H9 (cell line): ENCODE measurements around the gene ANK2. TPM values are rescaled to one million over a fixed set of nuclear protein-coding genes. Genes with fewer than 3 reads are reported as not detected.

Experiments
- DNase-seq: peaks from one replicate; pipeline ENCODE4 v3.0.0-alpha.2; 2017
- H2AFZ ChIP-seq: one replicate; pipeline ENCODE4 v1.6.1; 2013; ENCODE audit warnings: mild to moderate bottlenecking, low read length, control low read depth, moderate library complexity
- H2AK5ac ChIP-seq: 2 replicates; pipeline ENCODE4 v1.6.1; 2013; ENCODE audit warnings: low read length, control low read depth, mixed read lengths; ENCODE audit not compliant: insufficient read length
- H2BK120ac ChIP-seq: one replicate; pipeline ENCODE4 v1.6.1; 2013; ENCODE audit warnings: low read depth, mild to moderate bottlenecking, low read length, control low read depth, inconsistent platforms; ENCODE audit not compliant: poor library complexity, severe bottlenecking
- H2BK12ac ChIP-seq: 2 replicates; pipeline ENCODE4 v1.6.1; 2013; ENCODE audit warnings: low read length, control low read depth, mixed read lengths, low read depth; ENCODE audit not compliant: insufficient read length
- H2BK15ac ChIP-seq: 2 replicates; pipeline ENCODE4 v1.6.1; 2013; ENCODE audit warnings: low read depth, low read length, control low read depth
- H2BK20ac ChIP-seq: one replicate; pipeline ENCODE4 v1.6.1; 2013; ENCODE audit warnings: low read depth, mild to moderate bottlenecking, low read length, control low read depth, inconsistent platforms; ENCODE audit not compliant: poor library complexity, severe bottlenecking
- H2BK5ac ChIP-seq: 2 replicates; pipeline ENCODE4 v1.6.1; 2013; ENCODE audit warnings: low read length, control low read depth, mixed read lengths; ENCODE audit not compliant: insufficient read length
- H3K14ac ChIP-seq: 2 replicates; pipeline ENCODE4 v1.6.1; 2013; ENCODE audit warnings: low read length, control low read depth; ENCODE audit not compliant: insufficient read depth
- H3K18ac ChIP-seq: 2 replicates; pipeline ENCODE4 v1.6.1; 2013; ENCODE audit warnings: low read depth, mild to moderate bottlenecking, mixed read lengths, low read length, control low read depth; ENCODE audit not compliant: insufficient read length
- H3K23ac ChIP-seq: 2 replicates; pipeline ENCODE4 v1.6.1; 2013; ENCODE audit warnings: low read length, control low read depth, mixed read lengths, low read depth; ENCODE audit not compliant: insufficient read length
- H3K23me2 ChIP-seq: 2 replicates; pipeline ENCODE4 v1.6.1; 2013; ENCODE audit warnings: low read depth, mild to moderate bottlenecking, mixed read lengths, low read length, control low read depth; ENCODE audit not compliant: insufficient read length, poor library complexity, severe bottlenecking
- H3K27ac ChIP-seq: 2 replicates; pipeline ENCODE4 v1.5.1; 2013; ENCODE audit warnings: low read length, control low read depth, mixed read lengths, low read depth; ENCODE audit not compliant: insufficient read length
- H3K27me3 ChIP-seq: 2 replicates; pipeline ENCODE4 v1.6.1; 2013; ENCODE audit warnings: low read length, control low read depth, inconsistent platforms; ENCODE audit not compliant: insufficient read depth
- H3K4ac ChIP-seq: 2 replicates; pipeline ENCODE4 v1.6.1; 2013; ENCODE audit warnings: low read depth, mild to moderate bottlenecking, control low read depth, inconsistent platforms, low read length, moderate library complexity
- H3K4me1 ChIP-seq: 2 replicates; pipeline ENCODE4 v1.6.1; 2013; ENCODE audit warnings: low read length, control low read depth, inconsistent platforms; ENCODE audit not compliant: insufficient read depth
- H3K4me2 ChIP-seq: 2 replicates; pipeline ENCODE4 v1.6.1; 2013; ENCODE audit warnings: low read length, control low read depth, mixed read lengths; ENCODE audit not compliant: insufficient read length, insufficient read depth
- H3K56ac ChIP-seq: 2 replicates; pipeline ENCODE4 v1.6.1; 2013; ENCODE audit warnings: low read depth, mild to moderate bottlenecking, mixed read lengths, low read length, control low read depth; ENCODE audit not compliant: insufficient read length
- H3K79me1 ChIP-seq: 2 replicates; pipeline ENCODE4 v1.6.1; 2013; ENCODE audit warnings: low read depth, mild to moderate bottlenecking, moderate library complexity, low read length, control low read depth, inconsistent platforms; ENCODE audit not compliant: insufficient read depth, poor library complexity, severe bottlenecking
- H3K79me2 ChIP-seq: 2 replicates; pipeline ENCODE4 v1.6.1; 2013; ENCODE audit warnings: low read length, control low read depth, inconsistent platforms; ENCODE audit not compliant: insufficient read depth
- H3K9ac ChIP-seq: 2 replicates; pipeline ENCODE4 v1.6.1; 2013; ENCODE audit warnings: low read length, control low read depth, mixed read lengths; ENCODE audit not compliant: insufficient read length; ENCODE audit errors: extremely low read depth
- H3K9me3 ChIP-seq: one replicate; pipeline ENCODE4 v1.6.1; 2013; ENCODE audit warnings: low read depth, low read length, inconsistent platforms; ENCODE audit not compliant: control insufficient read depth
- H3T11ph ChIP-seq: one replicate; pipeline ENCODE4 v1.6.1; 2013; ENCODE audit warnings: mild to moderate bottlenecking, low read length, control low read depth, inconsistent platforms
- H4K20me1 ChIP-seq: one replicate; pipeline ENCODE4 v1.6.1; 2013; ENCODE audit not compliant: control insufficient read depth, insufficient read length, insufficient read depth
- H4K5ac ChIP-seq: 2 replicates; pipeline ENCODE4 v1.6.1; 2013; ENCODE audit warnings: low read depth, mild to moderate bottlenecking, mixed read lengths, low read length, control low read depth; ENCODE audit not compliant: insufficient read length
- H4K8ac ChIP-seq: replicated peaks from 2 replicates; pipeline ENCODE4 v1.6.1; 2013; ENCODE audit warnings: low read length, control low read depth, mixed read lengths, low read depth; ENCODE audit not compliant: insufficient read length
- H4K91ac ChIP-seq: 2 replicates; pipeline ENCODE4 v1.6.1; 2013; ENCODE audit warnings: low read depth, mild to moderate bottlenecking, moderate library complexity, mixed read lengths, low read length, control low read depth; ENCODE audit not compliant: insufficient read length
- H3K27ac Mint-ChIP-seq, 3 experiments: 2 replicates in 2 of 3; 3 replicates in 1 of 3; pipeline ENCODE4 v1.8.0; 2020 to 2021; ENCODE audit warnings: mixed read lengths in 3 of 3, mild to moderate bottlenecking in 1 of 3, moderate library complexity in 1 of 3
- H3K27me3 Mint-ChIP-seq: 2 replicates; pipeline ENCODE4 v1.8.0; 2021; ENCODE audit warnings: low read depth, mild to moderate bottlenecking, moderate library complexity, mixed read lengths
- H3K36me3 Mint-ChIP-seq, 3 experiments: 2 replicates in 2 of 3; 3 replicates in 1 of 3; pipeline ENCODE4 v1.8.0; 2020 to 2021; ENCODE audit warnings: low read depth in 3 of 3, mixed read lengths in 3 of 3; ENCODE audit not compliant: insufficient read depth in 1 of 3
- H3K4me1 Mint-ChIP-seq, 2 experiments: 2 replicates each; pipeline ENCODE4 v1.8.0; 2020; ENCODE audit warnings: mixed read lengths in 2 of 2
- H3K4me3 Mint-ChIP-seq, 2 experiments: 2 replicates in 1 of 2; 3 replicates in 1 of 2; pipeline ENCODE4 v1.8.0; 2020 to 2021; ENCODE audit warnings: mild to moderate bottlenecking in 2 of 2, mixed read lengths in 2 of 2, moderate library complexity in 1 of 2
- H3K9me3 Mint-ChIP-seq, 2 experiments: 2 replicates in 1 of 2; 3 replicates in 1 of 2; pipeline ENCODE4 v1.8.0; 2020; ENCODE audit warnings: mild to moderate bottlenecking in 2 of 2, mixed read lengths in 2 of 2, moderate library complexity in 1 of 2
- WGBS: extraction: QIAGEN DNeasy Blood & Tissue Kit; methylation state at CpG from one replicate; pipeline ENCODE4 v1.1.7; 2013; ENCODE audit warnings: missing lambda C conversion rate, low lambda C conversion rate, mixed read lengths; ENCODE audit not compliant: insufficient read length; ENCODE audit errors: extremely low coverage; 5-methylcytosine and 5-hydroxymethylcytosine counted together
- total RNA-seq: library from RNA; stranded (reverse); gene quantifications from 2 replicates; pipeline ENCODE4 v1.2.1, GENCODE V29; 2021
- TF ChIP-seq, protein P1 (sequence below): fragments of 200-600 bp; sonication (generic); conservative IDR thresholded peaks from 3 replicates; pipeline ENCODE4 v1.8.0; 2021; ENCODE audit warnings: antibody characterized with exemption, mild to moderate bottlenecking

ANK2 gene
- total RNA-seq, 1 experiment from 2014 or later, result 36.8 TPM

- H4K8ac ChIP-seq, result no peak overlapping the region
- Mint-ChIP-seq H3K4me3 (no peak overlapping the region), H3K27me3 (no peaks in the 10 kb centered on the region), H3K27ac (no peak overlapping the region), H3K9me3 (no peaks in the 10 kb centered on the region), H3K36me3 (peaks cover 15 to 32% (median 17%) of the 10 kb centered on the region in 3 experiments; a peak in 6 of 7 replicates), H3K4me1 (no peaks in the 10 kb centered on the region)
- H3K27me3 ChIP-seq, result no peaks in the 10 kb centered on the region
- no peak overlapping the region for H4K91ac ChIP-seq
- TF ChIP-seq, protein P1, sequence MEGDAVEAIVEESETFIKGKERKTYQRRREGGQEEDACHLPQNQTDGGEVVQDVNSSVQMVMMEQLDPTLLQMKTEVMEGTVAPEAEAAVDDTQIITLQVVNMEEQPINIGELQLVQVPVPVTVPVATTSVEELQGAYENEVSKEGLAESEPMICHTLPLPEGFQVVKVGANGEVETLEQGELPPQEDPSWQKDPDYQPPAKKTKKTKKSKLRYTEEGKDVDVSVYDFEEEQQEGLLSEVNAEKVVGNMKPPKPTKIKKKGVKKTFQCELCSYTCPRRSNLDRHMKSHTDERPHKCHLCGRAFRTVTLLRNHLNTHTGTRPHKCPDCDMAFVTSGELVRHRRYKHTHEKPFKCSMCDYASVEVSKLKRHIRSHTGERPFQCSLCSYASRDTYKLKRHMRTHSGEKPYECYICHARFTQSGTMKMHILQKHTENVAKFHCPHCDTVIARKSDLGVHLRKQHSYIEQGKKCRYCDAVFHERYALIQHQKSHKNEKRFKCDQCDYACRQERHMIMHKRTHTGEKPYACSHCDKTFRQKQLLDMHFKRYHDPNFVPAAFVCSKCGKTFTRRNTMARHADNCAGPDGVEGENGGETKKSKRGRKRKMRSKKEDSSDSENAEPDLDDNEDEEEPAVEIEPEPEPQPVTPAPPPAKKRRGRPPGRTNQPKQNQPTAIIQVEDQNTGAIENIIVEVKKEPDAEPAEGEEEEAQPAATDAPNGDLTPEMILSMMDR, result no peak
- no peak overlapping the region for H3K4me2 ChIP-seq
- H3T11ph ChIP-seq, result no peak overlapping the region
- H4K5ac ChIP-seq, result no peak overlapping the region
- no peak overlapping the region for H3K18ac ChIP-seq
- no peak overlapping the region for H3K27ac ChIP-seq
- no peak overlapping the region for H3K4ac ChIP-seq
- no peaks in the 10 kb centered on the region for H3K23me2 ChIP-seq
- no CpG with 5 or more reads among the region's 2 CpGs for WGBS
- no peaks in the 10 kb centered on the region for H3K79me1 ChIP-seq
- no peak overlapping the region for H2AFZ ChIP-seq
- no peak overlapping the region for H2BK12ac ChIP-seq
- no peak overlapping the region for H3K14ac ChIP-seq
- no peaks in the 10 kb centered on the region for H4K20me1 ChIP-seq
- H3K9me3 ChIP-seq, result no peaks in the 10 kb centered on the region
- H3K9ac ChIP-seq, result no peak overlapping the region
- H3K4me1 ChIP-seq, result no peaks in the 10 kb centered on the region
- no peak overlapping the region for H2BK15ac ChIP-seq
- no peak overlapping the region for H3K56ac ChIP-seq
- no peaks in the 10 kb centered on the region for H3K79me2 ChIP-seq
- H2BK20ac ChIP-seq, result no peak overlapping the region
- no peak overlapping the region for H2AK5ac ChIP-seq
- H2BK5ac ChIP-seq, result no peak overlapping the region
- no peak for DNase-seq
- H2BK120ac ChIP-seq, result no peak overlapping the region
- no peak overlapping the region for H3K23ac ChIP-seq
Measured at GRCh38 chr4:113365377-113365776, 315.9 kb downstream of the ANK2 start.
